Endothelial cell of umbilical vein (primary cell): Measurements from ENCODE around the gene ATOH1. TPM values are rescaled to one million over a fixed set of nuclear protein-coding genes. Genes with fewer than 3 reads are reported as not detected.

Source experiments
- BruUV-seq: library from RNA; stranded (reverse); fragments of 400-500 nt; replicated peaks from 2 replicates; lab custom pipeline; 2021; lab: Mats Ljungman, UMichigan
- CTCF ChIA-PET: fragments of 300-600, 350-600 bp; sonication (Branson Sonifier 250); formaldehyde crosslinking; loops from one replicate; lab custom pipeline; 2021; ENCODE audit warnings: antibody characterized with exemption, inconsistent platforms; lab: Charles Lee
- POLR2A ChIA-PET: fragments of 300-600, 350-600 bp; sonication (Branson Sonifier 250); formaldehyde crosslinking; loops from one replicate; lab custom pipeline; 2021; ENCODE audit warnings: antibody characterized with exemption, inconsistent platforms; lab: Charles Lee
- DNase-seq: peaks from one replicate; pipeline ENCODE4 v3.0.0-alpha.2; 2011; ENCODE audit warnings: low read depth, low spot score
- FAIRE-seq: peaks from 2 replicates; lab custom pipeline; 2011; peaks lifted over from hg19 to GRCh38; lab: Jason Lieb, UNC
- H2AFZ ChIP-seq: 2 replicates; pipeline ENCODE4 v1.6.0; 2012; ENCODE audit warnings: low read depth, low read length, control low read depth, inconsistent platforms
- H3K27ac ChIP-seq: 2 replicates; pipeline ENCODE4 v1.5.1; 2011; ENCODE audit warnings: low read depth, mild to moderate bottlenecking, control low read depth, low read length, moderate library complexity; ENCODE audit not compliant: insufficient read depth
- H3K27me3 ChIP-seq, 2 experiments: 2 replicates each; pipeline versions ENCODE4 v1.6.0 to v1.6.1; 2011; ENCODE audit warnings: low read length in 2 of 2, mixed read lengths in 1 of 2; ENCODE audit not compliant: control insufficient read depth in 2 of 2, insufficient read depth in 2 of 2
- H3K36me3 ChIP-seq, 2 experiments: 2 replicates in 1 of 2; 3 replicates in 1 of 2; pipeline ENCODE4 v1.5.1; 2011; ENCODE audit warnings: low read length in 2 of 2, mild to moderate bottlenecking in 1 of 2, moderate library complexity in 1 of 2; ENCODE audit not compliant: control insufficient read depth in 2 of 2, insufficient read depth in 2 of 2; ENCODE audit errors: extremely low read depth in 1 of 2
- H3K4me1 ChIP-seq: 3 replicates; pipeline ENCODE4 v1.5.1; 2011; ENCODE audit warnings: mild to moderate bottlenecking, low read length; ENCODE audit not compliant: control insufficient read depth, insufficient read depth; ENCODE audit errors: extremely low read depth
- H3K4me2 ChIP-seq: 2 replicates; pipeline ENCODE4 v1.6.1; 2011; ENCODE audit warnings: low read length, control low read depth, mixed read lengths; ENCODE audit not compliant: insufficient read depth
- H3K4me3 ChIP-seq, 3 experiments: fragments of 200-600 bp in 1 of 3; sonication (generic), shearing (Covaris generic) in 1 of 3; replicated peaks in 1 of 3; 2 replicates each; pipeline ENCODE4 v1.5.1; 2011 to 2016; ENCODE audit warnings: control low read depth in 3 of 3, low read length in 3 of 3, mild to moderate bottlenecking in 2 of 3, inconsistent platforms in 1 of 3, low read depth in 1 of 3, moderate library complexity in 1 of 3; ENCODE audit not compliant: insufficient read depth in 1 of 3
- H3K79me2 ChIP-seq: 2 replicates; pipeline ENCODE4 v1.6.0; 2012; ENCODE audit warnings: low read length, inconsistent platforms; ENCODE audit not compliant: control insufficient read depth, insufficient read depth
- H3K9ac ChIP-seq: replicated peaks from 2 replicates; pipeline ENCODE3; 2011; ENCODE audit warnings: low read length, control low read depth; ENCODE audit not compliant: insufficient read depth; ENCODE audit errors: extremely low read depth
- H3K9me1 ChIP-seq: replicated peaks from 3 replicates; pipeline ENCODE4 v1.6.0; 2011; ENCODE audit warnings: mild to moderate bottlenecking, low read length; ENCODE audit not compliant: control insufficient read depth, insufficient read depth; ENCODE audit errors: extremely low read depth
- H3K9me3 ChIP-seq: replicated peaks from 2 replicates; pipeline ENCODE4 v1.5.1; 2012; ENCODE audit warnings: low read length, inconsistent platforms; ENCODE audit not compliant: control insufficient read depth, insufficient read depth
- H4K20me1 ChIP-seq: replicated peaks from 2 replicates; pipeline ENCODE3; 2011; ENCODE audit warnings: mild to moderate bottlenecking, low read length; ENCODE audit not compliant: control insufficient read depth, insufficient read depth; ENCODE audit errors: extremely low read depth
- EZH2 ChIP-seq: IDR thresholded peaks from 2 replicates; pipeline ENCODE4 v1.6.1; 2012; ENCODE audit warnings: borderline replicate concordance, low read depth, mild to moderate bottlenecking, moderate library complexity, low read length, inconsistent platforms; ENCODE audit not compliant: severe bottlenecking
- FOS ChIP-seq: IDR thresholded peaks from 2 replicates; pipeline ENCODE4 v1.6.1; 2011; ENCODE audit warnings: mild to moderate bottlenecking, low read length, moderate library complexity, borderline replicate concordance; ENCODE audit not compliant: insufficient read depth
- GATA2 ChIP-seq: IDR thresholded peaks from 2 replicates; pipeline ENCODE4 v1.7.0; 2011; ENCODE audit warnings: low read depth, mild to moderate bottlenecking, moderate library complexity, mixed read lengths, low read length; ENCODE audit not compliant: insufficient read length, insufficient read depth
- JUN ChIP-seq: IDR thresholded peaks from 2 replicates; pipeline ENCODE4 v1.6.1; 2011; ENCODE audit warnings: borderline replicate concordance, low read depth; ENCODE audit not compliant: insufficient read length, insufficient read depth
- MYC ChIP-seq: IDR thresholded peaks from one replicate; pipeline ENCODE4 v1.6.1; 2011; ENCODE audit warnings: mild to moderate bottlenecking, low read depth, low read length
- POLR2A ChIP-seq: IDR thresholded peaks from 2 replicates; pipeline ENCODE4 v1.6.1; 2012; ENCODE audit warnings: low read depth, mild to moderate bottlenecking, control low read depth, low read length
- POLR2AphosphoS5 ChIP-seq: IDR thresholded peaks from 2 replicates; pipeline ENCODE4 v1.6.1; 2012; ENCODE audit warnings: low read depth, mild to moderate bottlenecking, control low read depth, low read length, moderate library complexity; ENCODE audit not compliant: insufficient read depth
- dilution Hi-C: fragments of 300-500 bp; cut with MboI; formaldehyde crosslinking; loops from one replicate; pipeline ENCODE4 v1.15.0; 2019; ENCODE audit warnings: low sequenced_read_pairs; ENCODE audit not compliant: extremely low pct_ligation_motif_present
- intact Hi-C: fragments of 100-400 bp; cut with micrococcal nuclease; formaldehyde crosslinking; loops from one replicate; pipeline ENCODE4 v1.10.0; 2022
- polyA plus RNA-seq, 4 experiments: library from polyadenylated mRNA; depleted of rRNA in 3 of 4; stranded (reverse) in 3 of 4; unstranded in 1 of 4; fragments of >200 nt; gene quantifications; 2 replicates each; pipeline versions ENCODE4 v1.2.1 to v1.2.3, GENCODE V29; 2011 to 2012; ENCODE audit warnings: missing spikeins in 1 of 4
- total RNA-seq: library from RNA; stranded (reverse); gene quantifications from 2 replicates; pipeline ENCODE4 v1.2.3, GENCODE V29; 2021
- TF ChIP-seq, protein P1 (sequence below), 2 donors: IDR thresholded peaks; 1 replicate in 1 of 2; 2 replicates in 1 of 2; pipeline ENCODE4 v1.5.1; 2011; ENCODE audit warnings: low read length in 2 of 2, mild to moderate bottlenecking in 2 of 2, moderate library complexity in 2 of 2, control low read depth in 1 of 2, inconsistent platforms in 1 of 2, low read depth in 1 of 2; ENCODE audit not compliant: insufficient read depth in 1 of 2; ENCODE audit errors: extremely low read depth in 1 of 2
- TF ChIP-seq, protein P2 (sequence below): IDR thresholded peaks from 2 replicates; pipeline ENCODE4 v1.6.1; 2011; ENCODE audit not compliant: insufficient read depth, insufficient read length

ATOH1 gene
- total and polyA plus RNA-seq, 2 donors (not counting 3 experiments of a cell fraction or from before 2014, with no cell fraction given): not detected

DNA sequence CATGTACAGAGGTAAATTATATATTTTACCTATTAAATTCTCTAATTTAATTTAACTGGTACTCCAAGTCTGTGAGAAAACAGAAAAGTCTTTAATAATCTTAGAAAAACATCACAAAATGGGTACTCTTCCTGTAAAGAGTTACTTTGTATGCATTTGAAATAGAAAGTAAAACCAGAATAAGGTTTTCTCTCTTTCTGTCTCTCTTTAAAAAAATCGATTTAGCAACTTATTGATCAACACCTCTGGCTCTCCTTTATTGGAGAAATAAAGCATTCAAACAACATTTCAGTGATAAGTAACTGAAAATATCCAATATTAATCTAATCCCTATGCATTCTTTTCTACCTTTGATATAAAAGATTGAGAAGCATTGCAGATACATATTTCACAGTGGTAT is 27.4 kb downstream of the ATOH1 start:
- dilution Hi-C loops (no loop called here), intact Hi-C loops (no loop called here)
- no peaks in the 10 kb centered on the region for H3K9me3 ChIP-seq
- H3K79me2 ChIP-seq: no peaks in the 10 kb centered on the region
- no peak overlapping the region for H2AFZ ChIP-seq
- no TSS peak for BruUV-seq
- CTCF ChIA-PET: no interaction called here
- FAIRE-seq (no peak), DNase-seq (no peak)
- no peak overlapping the region for H3K4me3 ChIP-seq
- no peak overlapping the region for H3K4me2 ChIP-seq
- H3K27me3 ChIP-seq: no peaks in the 10 kb centered on the region
- TF ChIP-seq, protein P1, sequence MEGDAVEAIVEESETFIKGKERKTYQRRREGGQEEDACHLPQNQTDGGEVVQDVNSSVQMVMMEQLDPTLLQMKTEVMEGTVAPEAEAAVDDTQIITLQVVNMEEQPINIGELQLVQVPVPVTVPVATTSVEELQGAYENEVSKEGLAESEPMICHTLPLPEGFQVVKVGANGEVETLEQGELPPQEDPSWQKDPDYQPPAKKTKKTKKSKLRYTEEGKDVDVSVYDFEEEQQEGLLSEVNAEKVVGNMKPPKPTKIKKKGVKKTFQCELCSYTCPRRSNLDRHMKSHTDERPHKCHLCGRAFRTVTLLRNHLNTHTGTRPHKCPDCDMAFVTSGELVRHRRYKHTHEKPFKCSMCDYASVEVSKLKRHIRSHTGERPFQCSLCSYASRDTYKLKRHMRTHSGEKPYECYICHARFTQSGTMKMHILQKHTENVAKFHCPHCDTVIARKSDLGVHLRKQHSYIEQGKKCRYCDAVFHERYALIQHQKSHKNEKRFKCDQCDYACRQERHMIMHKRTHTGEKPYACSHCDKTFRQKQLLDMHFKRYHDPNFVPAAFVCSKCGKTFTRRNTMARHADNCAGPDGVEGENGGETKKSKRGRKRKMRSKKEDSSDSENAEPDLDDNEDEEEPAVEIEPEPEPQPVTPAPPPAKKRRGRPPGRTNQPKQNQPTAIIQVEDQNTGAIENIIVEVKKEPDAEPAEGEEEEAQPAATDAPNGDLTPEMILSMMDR (IDR thresholded peaks at IDR 0.05; ENCODE audit: extremely low read depth in 1 of 2, insufficient read depth in 1 of 2, low read depth in 1 of 2, low read length in 2 of 2): no peak
- no peak for TF ChIP-seq MYC
- no peak for TF ChIP-seq FOS
- TF ChIP-seq POLR2AphosphoS5: no peak
- no peak for TF ChIP-seq JUN
- no peak for TF ChIP-seq EZH2
- TF ChIP-seq, protein P2, sequence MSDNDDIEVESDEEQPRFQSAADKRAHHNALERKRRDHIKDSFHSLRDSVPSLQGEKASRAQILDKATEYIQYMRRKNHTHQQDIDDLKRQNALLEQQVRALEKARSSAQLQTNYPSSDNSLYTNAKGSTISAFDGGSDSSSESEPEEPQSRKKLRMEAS: no peak
- TF ChIP-seq GATA2: no peak
- TF ChIP-seq POLR2A: no peak
- no peaks in the 10 kb centered on the region for H3K4me1 ChIP-seq
- no peaks in the 10 kb centered on the region for H3K36me3 ChIP-seq
- no peaks in the 10 kb centered on the region for H4K20me1 ChIP-seq
- POLR2A ChIA-PET: no interaction called here
- H3K27ac ChIP-seq: no peak overlapping the region
- no peaks in the 10 kb centered on the region for H3K9me1 ChIP-seq
- no peak overlapping the region for H3K9ac ChIP-seq
